ELF-1 (cell line): ENCODE data around the gene DLG3.

ENCODE experiments used
- DNase-seq: peaks from one replicate; pipeline ENCODE4 v3.0.0-alpha.2; 2016; ENCODE audit warnings: low read depth, low spot score

The DLG3 gene

GRCh38 chrX:70437921-70438665, 6.5 kb upstream of the DLG3 start:
- no peak for DNase-seq

- DNase-seq = no peak
Observed at GRCh38 chrX:70439016-70439415, 5.6 kb upstream of the DLG3 start.

- no peak for DNase-seq
Observed at GRCh38 chrX:70442224-70442623, 2.4 kb upstream of the DLG3 start.

- DNase-seq = no peak
Observed at GRCh38 chrX:70444946-70445656, 466 bp downstream of the DLG3 start.

- DNase-seq = no peak
Observed at GRCh38 chrX:70445951-70446350, 1.3 kb downstream of the DLG3 start.

- DNase-seq = no peak
Observed at GRCh38 chrX:70446380-70447350, 2.0 kb downstream of the DLG3 start.

GRCh38 chrX:70449457-70449966, 4.9 kb downstream of the DLG3 start:
- DNase-seq = no peak

GRCh38 chrX:70452143-70452733, 7.6 kb downstream of the DLG3 start:
- DNase-seq = peak; percentile 83

- no peak for DNase-seq
Observed at GRCh38 chrX:70453024-70453618, 8.5 kb downstream of the DLG3 start.

- DNase-seq = peak; percentile 99
Observed at GRCh38 chrX:70454441-70455365, 10.1 kb downstream of the DLG3 start.

GRCh38 chrX:70455366-70456202, 10.9 kb downstream of the DLG3 start:
- peak; percentile 86 for DNase-seq

GRCh38 chrX:70456256-70456655, 11.6 kb downstream of the DLG3 start:
- no peak for DNase-seq

GRCh38 chrX:70461026-70461425, 16.4 kb downstream of the DLG3 start:
- DNase-seq = no peak

- DNase-seq = no peak
Observed at GRCh38 chrX:70464051-70464450, 19.4 kb downstream of the DLG3 start.

GRCh38 chrX:70466968-70467367, 22.3 kb downstream of the DLG3 start:
- no peak for DNase-seq

- no peak for DNase-seq
Observed at GRCh38 chrX:70468709-70469108, 24.1 kb downstream of the DLG3 start.

GRCh38 chrX:70470850-70471289, 26.2 kb downstream of the DLG3 start:
- DNase-seq = no peak

GRCh38 chrX:70476166-70476933, 31.7 kb downstream of the DLG3 start:
- DNase-seq = peak; percentile 33
